Hematopoietic multipotent progenitor cell treated with erythropoietin and hydrocortisone succinate and interleukin-3 and kit ligand, for 6 days (in vitro differentiated cells): ENCODE data around the gene TNNC1.
A peak's percentile ranks its signal among the peaks of the same experiment; 100 is the strongest.

Experiments
- DNase-seq: peaks from one replicate; pipeline ENCODE4 v3.0.0-alpha.2; 2015

Gene TNNC1

DNA sequence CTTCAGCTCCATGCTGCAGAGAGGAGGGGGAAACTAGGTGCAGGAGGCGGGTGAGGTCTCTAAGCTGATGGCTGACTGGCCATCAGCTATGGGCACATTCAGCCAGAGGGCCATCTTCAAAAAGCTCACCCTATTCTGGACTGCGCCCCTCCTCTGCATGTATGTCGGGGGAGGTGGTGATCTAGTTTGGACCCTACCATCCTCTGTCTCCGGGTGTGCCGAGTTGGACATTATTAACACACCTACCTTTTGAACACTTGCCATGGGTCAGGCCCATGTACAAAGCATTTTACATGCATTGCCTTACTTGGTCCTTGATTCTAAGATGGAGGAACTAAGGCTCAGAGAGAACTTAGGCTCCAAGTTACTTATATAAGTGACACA is 3.0 kb upstream of the TNNC1 start:
- DNase-seq: no peak

DNA sequence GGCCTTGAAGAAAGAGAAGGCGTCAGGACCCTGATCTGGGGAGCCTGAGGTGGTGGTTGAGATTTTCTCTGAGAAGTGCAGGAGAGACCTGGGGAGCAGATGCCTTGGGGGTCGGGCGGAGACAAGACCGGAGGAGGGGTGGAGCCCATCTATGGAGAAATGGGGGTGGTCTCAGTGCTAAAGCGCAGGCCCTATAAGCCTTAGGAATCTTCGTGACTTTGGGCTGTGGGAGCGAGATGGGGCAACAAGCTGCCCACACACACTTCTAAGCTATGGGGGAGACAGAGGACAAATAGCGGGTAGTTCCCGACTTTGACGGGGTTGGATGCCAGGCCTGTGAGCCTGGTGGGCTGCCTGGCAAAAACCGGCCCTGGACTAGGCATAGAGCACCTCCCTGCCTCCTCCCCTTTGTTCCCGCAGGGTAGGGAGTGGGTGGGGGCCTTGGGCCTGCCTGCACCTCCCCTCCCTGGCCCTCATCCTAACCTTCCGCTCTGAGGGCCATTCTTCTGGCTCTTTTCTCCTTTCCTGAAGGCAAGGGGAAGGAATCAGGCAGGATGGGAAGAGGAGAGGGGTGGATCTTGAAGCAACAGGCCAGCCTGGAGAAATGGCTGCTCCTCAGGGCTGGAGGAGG is 2.4 kb upstream of the TNNC1 start:
- DNase-seq: no peak

DNA sequence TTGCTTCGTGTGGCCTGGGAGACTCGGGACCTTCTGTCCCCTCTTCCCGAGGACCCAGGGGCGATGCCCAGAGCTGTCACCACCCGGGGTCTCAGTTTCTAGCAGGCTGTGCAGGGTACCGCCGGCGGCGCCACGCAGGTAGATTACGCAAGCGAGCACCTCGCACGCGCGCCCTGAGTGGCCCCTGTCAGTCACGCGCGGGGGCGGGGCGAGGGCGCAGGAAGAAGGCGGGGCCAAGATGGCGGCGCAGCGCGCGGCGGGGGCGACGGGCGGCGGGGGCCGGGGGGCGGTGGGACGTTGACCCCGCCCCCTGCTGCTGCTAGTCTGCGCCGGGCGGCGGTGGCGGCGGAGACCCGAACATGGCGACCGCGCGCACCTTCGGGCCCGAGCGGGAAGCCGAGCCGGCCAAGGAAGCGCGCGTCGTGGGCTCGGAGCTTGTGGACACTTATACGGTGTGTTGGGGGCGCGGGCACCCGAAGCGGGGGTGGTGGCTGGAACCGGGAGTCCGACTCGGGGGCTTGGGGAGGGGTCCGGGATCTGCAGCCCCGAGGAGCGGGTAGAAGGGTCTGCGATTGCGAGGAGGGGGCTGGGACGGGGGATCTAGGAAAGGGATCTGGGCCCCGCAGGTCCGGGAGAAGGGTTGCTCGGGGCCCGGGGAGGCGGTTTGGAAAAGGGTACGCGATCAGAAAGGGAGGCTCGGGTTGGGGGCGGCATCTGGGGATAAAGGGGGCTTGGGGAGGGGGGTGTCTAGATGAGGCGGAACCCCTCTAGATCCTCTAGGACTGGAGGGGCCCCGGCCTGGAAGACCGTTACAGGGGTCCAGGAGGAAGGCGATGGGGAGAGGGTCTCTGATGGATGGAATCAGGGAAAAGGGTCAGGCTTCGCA is 1.7 kb upstream of the TNNC1 start, which contains the start of gene NISCH:
Gene NISCH (plus strand): TSS at position 322 of the 886 bp plus-strand sequence. CDS start 38 bp downstream, at position 360.
- DNase-seq: peak; percentile 94

DNA sequence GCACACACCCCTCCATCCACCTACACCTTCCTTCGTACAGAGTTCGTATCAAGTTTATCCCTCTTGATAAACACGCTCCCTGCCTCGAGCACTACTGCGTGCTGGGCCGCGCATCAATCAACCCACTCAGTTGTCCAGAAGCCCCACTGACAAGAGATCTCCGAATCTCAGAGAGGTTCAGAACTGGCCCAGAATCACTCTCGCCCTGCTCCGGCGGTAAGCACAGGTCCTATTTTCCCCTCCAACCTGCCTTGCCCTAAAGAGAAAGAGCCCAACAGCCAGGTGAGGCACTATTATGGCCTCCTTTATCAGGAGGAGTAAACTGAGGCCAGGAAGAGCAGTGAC is 1.1 kb upstream of the TNNC1 start:
- DNase-seq: no peak

DNA sequence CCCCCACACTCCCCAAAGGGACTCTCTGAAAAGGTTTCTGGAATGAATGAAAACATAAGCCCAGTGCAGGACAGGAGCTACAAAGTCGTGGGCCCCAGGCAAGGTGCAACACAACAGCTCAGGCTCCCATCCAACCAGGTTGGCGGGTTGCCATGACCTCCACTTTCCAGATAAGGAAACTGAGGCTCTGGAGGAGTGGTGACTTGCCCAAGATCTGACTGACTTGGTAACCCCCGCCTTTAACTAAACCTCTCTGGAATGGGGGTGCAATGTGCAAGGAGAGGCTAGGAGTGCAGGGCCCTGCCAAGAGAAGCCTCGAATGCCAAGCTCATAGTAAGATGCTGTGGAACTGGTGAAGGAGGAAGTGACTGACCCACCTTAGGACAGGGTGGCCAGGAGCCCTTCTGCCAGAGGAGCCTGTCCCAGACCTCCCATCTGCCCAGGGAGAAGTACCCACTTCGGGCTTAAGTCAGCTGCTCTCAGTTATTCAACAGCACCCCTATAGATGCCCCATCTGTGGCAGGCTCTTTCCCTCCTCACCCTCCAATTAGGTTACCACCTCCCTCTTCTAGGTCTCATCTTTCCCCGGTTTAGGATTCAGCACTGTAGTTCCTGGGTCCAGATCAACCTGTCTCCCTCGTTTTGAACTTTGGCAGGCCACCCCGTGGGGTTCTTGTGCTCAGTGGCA is 553 bp upstream of the TNNC1 start:
- DNase-seq: peak; percentile 41

DNA sequence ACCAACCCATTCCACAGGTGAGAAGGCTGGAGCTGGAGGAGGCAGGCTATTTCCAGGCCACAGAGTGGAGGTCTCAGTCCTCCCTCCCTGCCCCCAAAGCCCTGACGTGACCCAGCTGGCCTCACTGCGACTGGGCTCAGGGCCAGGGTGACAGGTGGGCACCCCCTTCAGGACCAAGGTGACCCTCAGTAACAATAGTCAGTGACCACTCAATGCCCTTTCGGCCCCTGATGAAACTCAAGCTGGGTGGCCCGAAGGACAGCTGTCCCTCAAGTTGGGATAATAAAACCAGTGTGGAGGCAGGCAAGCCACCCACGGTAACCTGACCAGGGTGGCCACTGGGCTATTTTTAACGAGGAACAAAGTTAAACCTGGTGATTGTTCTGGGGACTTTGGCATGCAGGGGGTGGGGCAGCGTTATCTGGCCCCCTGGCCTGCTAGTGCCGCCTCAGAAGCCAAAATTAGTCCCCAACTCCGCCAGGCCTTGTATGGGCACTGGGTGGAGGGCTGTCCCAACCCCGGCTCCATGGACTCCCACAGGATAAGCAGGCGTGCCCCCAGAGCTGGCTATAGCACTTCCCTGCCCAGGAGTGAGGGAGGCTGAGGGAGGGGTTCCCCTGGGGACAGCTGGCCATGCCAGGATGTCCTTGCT is 1.1 kb downstream of the TNNC1 start:
- DNase-seq: no peak

DNA sequence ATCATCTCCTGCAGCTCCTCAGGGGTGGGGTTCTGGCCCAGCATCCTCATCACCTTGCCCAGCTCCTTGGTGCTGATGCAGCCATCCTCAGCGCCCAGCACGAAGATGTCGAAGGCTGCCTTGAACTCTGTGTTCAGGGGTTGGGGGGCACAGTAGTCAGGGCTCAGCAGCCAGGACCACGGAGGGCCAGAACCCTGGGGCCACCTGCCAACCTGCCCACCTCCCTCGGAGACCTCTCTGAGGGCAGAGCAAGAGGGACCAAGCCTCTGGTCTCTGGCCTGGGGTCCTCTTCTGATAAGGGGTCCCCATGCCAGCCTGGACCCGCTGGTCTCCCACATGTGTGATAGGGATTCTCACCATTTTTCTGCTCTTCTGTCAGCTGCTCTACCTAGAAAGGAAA is 1.7 kb downstream of the TNNC1 start:
- no peak for DNase-seq

DNA sequence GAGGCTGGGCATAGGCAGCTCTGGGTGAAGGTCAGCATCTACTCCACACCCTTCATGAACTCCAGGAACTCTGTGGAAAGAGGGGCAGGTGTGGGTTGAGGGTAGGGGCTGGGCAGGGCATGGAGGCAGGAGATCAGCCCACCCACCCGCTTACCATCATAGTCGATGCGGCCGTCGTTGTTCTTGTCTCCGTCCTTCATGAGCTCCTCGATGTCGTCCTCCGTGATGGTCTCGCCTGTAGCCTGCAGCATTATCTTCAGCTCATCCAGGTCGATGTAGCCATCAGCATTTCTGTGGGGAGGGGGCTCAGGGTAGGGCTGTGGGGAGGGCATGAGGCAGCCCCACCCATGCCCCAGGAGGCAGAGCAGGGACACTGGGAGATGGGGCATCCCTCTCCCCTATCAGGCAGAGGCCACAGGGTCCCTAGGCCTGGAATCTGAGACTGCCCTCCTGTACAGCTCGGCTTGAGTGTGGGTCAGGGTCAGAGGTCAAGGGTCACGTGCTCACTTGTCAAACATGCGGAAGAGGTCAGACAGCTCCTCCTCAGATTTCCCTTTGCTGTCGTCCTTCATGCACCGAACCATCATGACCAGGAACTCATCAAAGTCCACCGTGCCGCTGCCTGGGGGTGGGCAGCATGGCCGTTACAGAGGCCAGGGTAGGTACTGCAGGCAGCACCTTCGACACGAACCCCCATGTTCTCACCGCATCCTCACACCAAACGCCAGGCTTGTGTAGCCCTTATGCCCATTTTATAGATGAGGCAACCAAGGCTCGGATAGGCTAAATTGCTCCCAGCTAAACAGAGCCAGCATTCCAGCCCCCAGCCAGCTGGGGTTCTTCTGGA is 2.4 kb downstream of the TNNC1 start:
- no peak for DNase-seq

DNA sequence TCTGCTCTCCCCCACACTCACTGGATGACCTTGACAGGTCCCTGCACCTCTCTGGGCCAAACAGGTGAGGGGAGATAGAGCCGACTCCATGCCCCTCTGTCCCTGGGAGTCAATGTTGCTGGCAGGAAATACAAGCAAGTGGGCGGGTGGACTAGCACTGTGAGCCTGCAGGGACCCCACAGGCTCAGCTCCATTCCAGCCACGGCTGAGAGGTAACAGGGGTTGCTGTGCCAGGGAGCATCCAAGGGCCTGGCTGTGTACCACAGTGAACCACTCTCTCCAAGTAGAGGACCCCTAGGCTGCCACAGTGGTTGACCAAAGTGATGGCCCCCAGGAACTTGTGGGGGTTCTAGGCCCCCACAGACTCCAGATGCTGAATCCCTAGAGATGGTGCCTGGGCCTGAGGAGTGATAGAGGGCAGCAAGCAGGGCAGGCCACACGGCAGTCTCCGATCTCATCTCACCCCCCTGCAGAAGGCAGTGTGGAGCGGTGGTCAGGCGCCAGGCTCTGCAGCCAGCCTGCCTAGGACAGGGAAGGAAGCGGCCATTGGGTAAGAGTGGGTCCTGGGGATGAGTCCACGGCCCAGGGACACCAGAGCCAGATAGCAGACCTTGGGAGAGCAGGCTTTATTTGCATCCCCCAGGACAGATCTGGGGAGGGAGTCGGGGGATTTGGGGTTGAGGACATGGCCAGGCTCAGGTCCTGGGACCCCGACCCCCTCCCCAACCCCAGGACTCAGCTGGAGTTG is 3.2 kb downstream of the TNNC1 start:
- DNase-seq: no peak

DNA sequence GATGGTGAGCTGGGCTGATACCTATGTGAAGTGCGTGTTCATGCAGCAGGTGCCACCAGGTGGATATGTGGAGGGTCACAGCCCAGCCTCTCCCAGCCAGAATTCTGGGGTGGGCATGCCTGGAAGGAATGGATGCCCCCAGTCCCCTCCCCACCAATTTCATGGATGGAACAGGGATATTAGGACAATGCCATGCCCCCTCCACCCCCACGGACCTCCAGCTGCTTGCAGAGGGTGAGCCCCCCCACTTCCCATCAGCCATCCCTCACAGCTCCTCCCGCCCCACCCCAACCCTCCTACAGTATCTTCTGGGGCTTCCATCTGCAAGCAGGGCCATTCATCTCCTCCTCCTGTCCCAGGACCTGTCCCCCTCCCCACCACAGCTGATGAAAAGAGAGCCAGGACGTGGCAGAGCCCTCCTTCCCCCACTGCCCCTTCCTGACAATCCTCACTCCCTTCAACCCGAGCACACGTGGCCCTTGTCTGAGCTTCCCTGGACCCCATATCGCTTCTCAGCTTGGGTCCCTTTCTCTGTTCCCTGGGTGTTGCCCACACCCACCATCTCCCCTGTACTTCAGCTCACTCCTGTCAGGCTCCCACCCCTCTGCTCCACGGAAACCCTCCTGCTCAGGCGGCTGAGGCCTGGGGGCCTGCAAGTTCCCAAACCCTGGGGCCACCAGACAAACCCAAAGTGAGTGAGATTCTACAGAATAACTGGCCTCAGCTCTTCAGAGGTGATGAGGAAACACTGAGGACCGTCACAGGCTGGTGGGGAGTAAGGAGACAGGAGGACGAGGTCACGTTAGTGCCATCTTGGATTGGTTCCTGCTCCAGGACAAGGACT is 6.1 kb downstream of the TNNC1 start:
- no peak for DNase-seq

DNA sequence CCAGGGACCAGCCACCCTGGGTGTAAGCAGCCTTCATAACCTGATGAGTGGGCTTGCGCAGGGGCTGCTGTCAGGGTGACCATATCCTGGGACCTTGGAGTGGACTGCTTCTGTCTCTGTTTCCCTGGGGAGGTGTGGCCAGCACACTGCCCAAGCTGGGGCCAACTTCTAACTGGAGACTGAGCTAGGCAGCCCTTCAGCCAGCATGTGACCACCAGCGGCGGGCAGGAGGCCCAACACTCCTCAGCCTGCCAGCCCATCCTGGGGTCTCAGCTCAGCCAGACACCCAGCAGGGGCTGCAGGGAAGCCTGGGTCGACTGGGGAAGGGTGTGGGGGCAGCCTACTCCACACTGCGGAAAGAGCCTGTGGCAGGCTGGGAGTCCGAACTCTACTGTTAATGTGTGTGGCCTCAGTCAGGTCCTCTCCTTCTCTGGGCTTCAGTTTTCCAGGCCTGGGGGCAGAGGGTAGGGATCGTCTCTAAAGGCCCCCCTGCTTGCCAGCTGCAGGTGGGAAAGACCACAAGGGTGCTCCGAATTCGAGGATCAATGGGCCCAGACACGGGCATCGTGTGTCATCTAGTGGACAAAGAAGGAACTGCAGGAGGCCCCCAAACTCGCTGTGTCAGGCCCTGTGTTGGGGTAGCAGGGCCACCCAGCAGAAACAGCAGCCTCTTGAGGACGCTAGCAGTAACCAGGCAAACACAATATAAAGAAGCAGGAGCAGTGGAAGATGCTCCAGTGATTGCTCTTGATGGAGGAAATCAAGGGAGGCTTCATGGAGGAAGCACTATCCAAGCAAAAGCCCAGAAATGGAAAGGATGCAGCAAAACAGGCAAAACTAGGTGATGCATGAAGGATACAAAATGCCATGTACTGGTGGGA is 7.0 kb downstream of the TNNC1 start:
- DNase-seq: peak; percentile 90

DNA sequence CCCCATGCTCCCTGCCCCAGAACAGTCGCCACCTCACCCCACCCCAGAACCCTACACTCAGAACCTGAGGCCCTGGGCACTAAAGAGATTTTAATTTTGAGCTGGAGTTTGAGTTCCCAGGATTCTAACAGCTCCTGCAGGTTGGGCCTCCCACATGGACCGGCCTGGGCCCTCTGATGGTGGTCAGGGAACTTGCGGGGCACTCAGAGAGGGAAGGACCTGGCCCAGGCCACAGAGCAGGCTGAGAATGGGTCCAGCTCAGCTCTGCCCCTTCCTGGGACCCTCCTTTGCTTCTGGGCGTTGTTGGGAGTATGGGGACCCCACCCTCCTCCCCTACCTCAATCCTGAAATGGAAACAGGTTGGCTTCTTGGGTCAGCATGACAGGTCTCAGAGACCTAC is 7.8 kb downstream of the TNNC1 start:
- no peak for DNase-seq

DNA sequence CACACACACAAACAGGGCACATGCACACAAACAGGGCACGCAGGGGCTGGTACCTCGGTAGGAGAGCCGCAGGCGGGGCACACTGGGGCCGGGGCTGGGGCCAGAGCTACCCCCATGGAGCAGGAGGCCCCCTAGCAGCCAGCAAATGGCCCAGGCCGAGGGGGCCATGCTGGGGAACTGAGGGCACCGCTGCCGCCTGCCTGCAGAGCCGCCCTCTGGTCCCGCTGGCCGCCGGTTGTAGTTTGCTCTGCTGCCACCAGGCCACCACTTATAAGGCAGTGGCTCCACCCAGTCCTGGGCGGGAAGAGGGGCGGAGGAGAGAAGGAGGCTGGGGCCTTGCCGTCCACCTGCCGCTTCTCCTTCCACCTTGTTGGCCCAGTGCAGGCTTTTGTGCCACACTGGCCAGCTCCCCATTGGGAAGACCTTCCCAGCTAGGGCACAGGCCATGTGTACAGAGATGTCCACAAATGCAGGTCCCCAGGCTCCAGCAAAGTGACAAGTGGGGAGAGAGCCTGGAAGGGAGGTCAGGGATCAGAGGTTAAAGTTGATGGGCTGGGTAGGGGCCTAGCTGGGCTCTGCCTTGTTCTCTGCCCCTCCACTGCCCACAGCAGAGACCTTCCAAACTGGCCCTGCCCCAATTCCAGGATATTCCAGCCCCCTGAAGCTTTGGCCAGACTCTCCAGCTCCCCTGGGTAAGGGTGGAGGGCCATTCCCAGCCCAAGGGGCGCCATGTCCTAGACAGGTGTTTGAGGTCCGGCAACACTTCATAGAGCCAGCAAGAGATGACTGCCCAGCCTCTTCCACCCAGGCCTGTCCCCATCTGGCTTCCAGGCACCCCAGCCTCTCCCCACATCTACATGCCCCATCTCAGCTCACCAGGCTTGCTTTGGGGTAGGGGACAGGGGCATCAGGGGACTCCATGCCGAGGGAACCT is 8.7 kb downstream of the TNNC1 start, which contains the start of gene SEMA3G:
Gene SEMA3G (minus strand): TSS at position 244 of the 934 bp plus-strand sequence. CDS start 76 bp downstream, at position 168.
- peak; percentile 95 for DNase-seq

DNA sequence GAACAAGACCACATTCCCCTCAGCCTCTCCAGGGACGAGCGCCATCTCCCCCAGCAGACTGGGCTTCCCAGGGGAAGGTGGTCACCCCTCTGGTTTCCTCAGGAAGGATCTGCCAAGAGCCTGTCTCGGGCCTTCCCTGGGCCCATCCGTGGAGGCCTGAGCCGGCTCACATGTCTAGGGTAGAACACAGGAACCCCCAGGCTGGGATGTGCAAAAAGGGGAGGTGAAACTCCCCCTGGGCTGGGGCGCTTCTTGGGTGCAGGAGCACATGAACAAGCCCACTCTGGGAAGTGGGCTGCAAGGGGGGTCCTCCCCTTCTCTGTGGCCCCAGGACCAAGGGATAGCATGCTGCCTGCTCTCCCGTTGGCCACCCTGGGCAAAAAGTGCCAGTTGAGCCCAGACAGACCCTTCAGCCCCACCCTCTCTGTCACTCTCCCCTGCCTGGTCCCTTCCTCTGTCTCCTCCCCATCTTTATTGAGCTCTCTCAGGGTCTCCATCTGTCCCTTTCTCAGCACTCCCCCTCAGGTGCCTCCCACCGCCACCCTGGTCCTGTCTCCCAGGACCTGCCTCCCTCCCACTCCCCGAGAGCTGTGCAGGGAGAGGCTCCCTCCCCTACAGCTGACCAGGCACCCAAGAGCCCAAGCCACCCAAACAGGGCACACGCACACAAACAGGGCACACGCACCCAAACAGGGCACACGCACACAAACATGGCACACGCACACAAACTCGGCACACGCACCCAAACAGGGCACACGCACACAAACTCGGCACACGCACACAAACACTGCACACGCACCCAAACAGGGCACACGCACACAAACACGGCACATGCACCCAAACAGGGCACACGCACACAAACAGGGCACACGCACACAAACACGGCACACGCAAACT is 9.8 kb downstream of the TNNC1 start:
- DNase-seq: no peak

DNA sequence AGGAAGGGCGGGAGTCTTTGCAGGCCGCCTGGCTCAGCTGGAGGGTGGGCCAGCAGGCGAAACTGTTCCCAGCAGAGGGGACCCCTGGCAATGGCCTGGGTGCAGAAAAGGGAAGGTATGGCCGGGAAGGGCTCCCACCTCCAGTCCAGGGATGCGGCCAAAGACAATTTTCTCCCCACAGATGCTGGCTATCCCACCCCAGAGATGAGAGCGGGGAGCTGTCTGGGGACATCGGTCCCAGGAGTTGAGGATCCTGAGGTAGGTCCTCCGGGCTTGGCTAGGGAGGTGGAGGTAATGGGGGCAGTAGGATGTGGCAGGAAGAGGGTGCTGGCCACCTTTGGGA is 10.6 kb downstream of the TNNC1 start:
- no peak for DNase-seq

DNA sequence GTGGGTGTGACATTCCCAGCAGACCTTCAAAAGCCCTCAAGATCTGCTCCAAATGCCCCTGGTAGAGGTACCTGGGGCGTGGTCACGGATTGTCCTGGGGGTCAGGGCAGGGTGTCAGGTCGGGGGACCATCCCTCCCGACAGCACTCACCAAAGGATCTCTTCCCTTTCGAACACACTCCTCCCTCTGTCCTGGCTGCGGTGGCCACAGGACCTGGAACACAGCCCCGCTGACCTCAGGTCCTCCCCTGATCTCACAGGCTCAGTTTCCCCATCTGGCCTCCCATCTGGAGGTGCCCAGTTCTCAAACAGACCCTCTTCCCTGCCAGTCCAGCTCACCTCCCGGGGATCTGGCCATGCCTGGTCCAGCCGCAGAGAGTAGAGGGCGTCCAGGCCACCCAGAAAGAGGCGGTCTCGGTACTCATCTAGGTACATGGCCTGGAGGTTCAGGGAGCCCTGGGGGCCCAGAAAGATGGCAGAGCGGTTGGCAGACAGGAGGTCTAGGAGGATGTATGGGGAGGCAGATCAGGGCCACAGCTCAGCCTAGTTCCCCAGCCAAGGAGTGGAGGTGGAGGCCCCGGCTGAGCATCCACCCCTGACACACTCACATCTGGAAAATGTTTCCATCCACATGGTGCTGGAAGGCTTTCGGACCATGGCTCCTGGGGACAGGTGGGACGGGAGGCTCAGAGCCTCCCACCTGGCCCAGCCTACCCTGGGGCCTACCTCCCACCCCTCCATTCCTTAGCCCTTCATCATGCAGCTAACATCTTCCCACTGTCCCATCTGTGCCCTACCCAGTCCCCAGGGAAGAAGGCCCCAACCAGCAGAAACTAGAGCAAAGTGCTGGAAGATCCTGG is 11.2 kb downstream of the TNNC1 start:
- no peak for DNase-seq
